ENCODE data around the gene SNRK.
"Not testable (repeated sequence)": the region's sequence is repeated elsewhere in the genome, so short reads cannot be mapped to it uniquely, and the experiment has no call there.

The SNRK gene

DNA sequence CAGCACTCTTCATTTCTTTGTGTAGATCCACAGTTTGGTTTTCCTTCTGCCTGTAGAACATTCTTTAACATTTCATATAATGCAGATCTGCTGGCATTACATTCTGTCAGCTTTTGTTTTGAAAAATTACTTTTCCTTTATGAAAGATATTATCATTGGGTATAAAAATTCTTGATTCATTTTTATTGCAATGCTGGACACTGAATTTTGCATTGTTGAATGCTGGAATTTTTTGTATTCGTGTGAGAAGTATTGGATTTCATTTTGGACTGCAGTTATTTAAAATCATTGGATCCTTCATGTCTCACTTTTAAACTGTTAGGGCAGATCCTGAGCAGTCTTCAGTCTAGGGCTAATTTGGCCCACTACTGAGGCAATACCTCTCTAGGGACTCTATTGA is 67.1 kb downstream of the SNRK start:
- TF ChIP-seq, protein P1, sequence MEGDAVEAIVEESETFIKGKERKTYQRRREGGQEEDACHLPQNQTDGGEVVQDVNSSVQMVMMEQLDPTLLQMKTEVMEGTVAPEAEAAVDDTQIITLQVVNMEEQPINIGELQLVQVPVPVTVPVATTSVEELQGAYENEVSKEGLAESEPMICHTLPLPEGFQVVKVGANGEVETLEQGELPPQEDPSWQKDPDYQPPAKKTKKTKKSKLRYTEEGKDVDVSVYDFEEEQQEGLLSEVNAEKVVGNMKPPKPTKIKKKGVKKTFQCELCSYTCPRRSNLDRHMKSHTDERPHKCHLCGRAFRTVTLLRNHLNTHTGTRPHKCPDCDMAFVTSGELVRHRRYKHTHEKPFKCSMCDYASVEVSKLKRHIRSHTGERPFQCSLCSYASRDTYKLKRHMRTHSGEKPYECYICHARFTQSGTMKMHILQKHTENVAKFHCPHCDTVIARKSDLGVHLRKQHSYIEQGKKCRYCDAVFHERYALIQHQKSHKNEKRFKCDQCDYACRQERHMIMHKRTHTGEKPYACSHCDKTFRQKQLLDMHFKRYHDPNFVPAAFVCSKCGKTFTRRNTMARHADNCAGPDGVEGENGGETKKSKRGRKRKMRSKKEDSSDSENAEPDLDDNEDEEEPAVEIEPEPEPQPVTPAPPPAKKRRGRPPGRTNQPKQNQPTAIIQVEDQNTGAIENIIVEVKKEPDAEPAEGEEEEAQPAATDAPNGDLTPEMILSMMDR (conservative IDR thresholded peaks at IDR 0.05), result no peak

DNA sequence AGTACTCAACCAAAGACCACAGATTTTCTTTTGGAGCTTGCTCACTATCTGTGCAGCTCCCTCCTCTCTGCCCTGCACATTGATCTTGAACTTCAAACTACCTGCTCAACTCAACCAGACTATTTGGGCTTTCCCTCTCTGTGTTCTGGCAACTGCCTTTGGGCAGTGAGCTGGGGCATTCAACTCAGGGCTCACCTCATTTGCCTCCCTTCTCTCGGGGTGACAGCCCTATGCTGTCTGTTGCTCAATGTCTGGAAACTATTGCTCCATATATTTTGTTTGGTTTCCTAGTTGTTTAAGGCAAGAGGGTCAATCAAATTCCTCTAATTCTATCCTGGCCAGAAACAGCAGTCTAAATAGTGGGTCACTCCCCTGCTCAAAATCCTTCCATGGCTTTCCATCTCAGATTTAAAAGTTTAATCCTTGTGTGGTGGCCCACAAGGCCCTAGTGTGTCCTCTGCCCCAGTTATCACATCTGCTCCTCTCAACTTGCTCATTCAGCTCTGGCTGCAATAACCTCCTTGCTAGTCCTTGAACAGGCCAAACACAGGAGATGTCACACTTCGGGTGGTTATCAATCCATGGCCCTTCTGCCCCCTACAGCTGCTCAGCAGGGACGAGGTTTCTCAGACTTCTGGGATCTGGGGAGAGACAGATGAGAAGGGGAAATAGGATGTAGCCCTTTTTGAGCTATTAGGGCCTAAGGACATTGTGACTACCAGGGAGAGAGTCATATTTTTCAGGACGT is 67.8 kb downstream of the SNRK start:
- TF ChIP-seq, protein P1 (conservative IDR thresholded peaks at IDR 0.05), result no peak
- no peak overlapping the region for H3K27ac ChIP-seq

More for the DNA sequence above, 67.1 kb downstream of the SNRK start:
- no peak overlapping the region for H3K27ac ChIP-seq

DNA sequence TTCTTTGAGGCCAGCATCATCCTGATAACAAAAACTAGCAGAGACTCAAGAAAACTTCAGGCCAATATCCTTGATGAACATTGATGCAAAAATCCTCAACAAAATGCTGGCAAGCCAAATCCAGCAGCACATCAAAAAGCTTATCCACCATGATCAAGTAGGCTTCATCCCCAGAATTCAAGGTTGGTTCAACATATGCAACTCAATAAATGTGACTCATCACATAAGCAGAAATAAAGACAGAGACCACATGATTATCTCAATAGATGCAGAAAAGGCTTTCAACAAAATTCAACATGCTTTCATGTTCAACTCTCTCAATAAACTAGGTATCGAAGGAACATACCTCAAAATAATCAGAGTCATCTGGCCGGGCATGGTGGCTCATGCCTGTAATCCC is 69.7 kb downstream of the SNRK start:
- H3K27ac ChIP-seq, result not testable (repeated sequence)

DNA sequence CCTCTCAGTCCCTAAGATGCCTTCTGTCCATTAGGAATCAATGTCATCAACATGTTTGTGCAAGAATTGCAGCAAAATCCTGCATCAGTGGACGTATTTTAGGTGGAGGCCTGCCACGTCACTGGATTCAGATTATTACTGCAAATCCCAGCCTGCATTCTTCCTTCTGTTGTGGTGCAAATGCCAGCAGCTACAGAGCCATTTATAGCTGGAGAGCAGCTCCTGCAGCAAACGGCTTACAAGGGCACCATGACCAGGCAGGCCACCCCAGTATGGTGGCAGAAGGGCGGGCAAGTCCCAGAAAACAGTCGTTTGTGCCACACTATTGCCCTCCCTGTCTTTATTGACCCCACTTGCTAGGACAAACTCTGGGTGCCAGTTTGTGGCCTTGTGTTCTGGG is 74.7 kb downstream of the SNRK start:
- H3K27ac ChIP-seq, result no peak overlapping the region
- TF ChIP-seq, protein P1 (conservative IDR thresholded peaks at IDR 0.05), result no peak

DNA sequence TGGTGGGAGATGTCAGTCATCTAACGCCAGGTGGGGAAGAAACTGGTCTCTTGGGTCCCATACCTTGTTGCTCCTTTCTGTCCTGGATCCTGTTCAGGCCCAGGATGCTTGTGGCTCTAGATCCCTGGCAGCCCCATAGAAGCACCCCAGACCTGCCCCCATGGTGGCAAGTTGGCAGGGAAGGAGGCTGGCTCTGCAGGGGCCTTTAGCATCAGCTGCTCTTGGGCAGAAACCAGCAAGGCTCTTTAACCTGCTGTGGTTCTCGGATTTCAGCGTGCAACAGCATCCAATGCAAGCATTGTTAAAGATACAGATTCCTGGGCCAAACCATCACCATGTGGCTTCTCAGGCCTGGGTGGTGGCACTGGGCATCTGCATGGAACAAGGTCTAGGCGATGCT is 75.8 kb downstream of the SNRK start:
- no peak overlapping the region for H3K27ac ChIP-seq
- TF ChIP-seq, protein P1 (conservative IDR thresholded peaks at IDR 0.05), result no peak

DNA sequence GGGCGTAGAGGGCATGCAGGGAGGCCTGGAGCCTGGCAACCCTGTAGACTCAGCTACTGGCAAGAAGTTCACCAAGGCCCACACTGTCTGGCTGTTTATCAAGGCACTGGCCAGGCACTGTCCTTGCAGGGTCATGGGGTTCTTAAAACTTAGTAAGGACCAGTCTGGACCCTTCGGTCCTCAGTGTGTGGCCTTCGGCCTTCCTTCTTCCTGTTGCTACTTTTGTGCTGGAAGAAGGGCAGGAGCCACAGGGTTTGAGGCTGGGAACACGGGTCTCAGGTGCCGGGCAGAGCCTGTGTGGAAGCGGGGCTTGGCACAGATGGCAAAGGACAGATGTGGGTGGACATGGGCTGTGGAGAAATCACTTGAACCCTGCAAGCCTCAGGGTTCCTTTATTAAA is 76.6 kb downstream of the SNRK start:
- no peak overlapping the region for H3K27ac ChIP-seq
- TF ChIP-seq, protein P1 (conservative IDR thresholded peaks at IDR 0.05), result no peak

DNA sequence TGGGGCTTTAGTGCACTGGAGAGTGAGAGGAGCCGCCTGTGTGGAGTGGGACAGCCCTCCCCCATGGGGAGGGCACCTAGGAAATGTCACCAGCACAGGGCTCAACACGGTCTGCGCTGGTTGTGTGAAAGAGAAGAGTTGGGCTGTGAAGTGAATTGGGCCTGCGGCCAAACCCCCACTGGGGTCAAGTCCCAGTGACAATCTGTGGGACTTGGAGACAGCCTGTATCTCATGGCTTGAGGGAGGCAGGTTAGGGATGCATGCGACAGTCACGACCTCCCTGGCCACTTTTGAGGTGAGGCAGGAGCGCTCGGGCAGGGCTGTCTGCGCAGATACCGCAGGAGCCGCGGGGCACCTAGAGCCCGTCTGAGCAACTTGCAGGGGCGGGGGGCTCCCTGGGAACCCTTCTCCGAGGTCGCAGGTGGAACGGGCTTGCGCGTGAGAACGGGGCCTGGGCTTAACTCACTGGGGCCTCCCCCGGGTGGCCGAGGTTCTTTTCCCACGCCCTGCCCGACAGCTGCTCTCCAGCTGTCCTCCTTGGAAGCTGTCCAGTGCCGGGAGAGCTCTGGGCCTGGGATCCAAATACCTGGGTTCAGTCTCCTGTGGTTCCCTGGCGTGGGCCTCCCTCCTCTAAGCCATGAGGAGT is 77.4 kb downstream of the SNRK start:
- H3K27ac ChIP-seq, result no peak overlapping the region
- TF ChIP-seq, protein P1 (conservative IDR thresholded peaks at IDR 0.05), result no peak

DNA sequence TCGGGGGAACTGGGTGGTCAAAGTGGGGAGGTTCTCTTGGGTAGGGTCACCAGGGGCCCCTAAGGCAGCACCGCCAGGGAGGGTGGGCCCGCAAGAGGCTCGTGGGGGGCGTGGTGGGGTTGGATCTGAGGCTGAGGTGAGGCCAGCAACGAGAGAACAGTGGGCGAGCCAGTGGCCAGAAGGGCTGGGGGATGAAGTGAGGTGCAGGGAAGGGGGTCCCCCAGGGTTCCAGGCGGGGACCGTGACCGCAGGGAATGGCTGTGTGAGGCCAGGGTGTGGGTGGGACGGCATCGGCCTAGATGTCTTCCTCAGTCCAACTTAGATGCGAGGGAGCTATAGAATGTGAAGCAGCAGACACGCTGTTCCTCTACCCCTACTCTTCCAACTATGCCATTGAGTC is 78.2 kb downstream of the SNRK start:
- TF ChIP-seq, protein P1 (conservative IDR thresholded peaks at IDR 0.05), result no peak
- no peak overlapping the region for H3K27ac ChIP-seq
